NCI-H510A treated with DMSO at 0.1 percent for 48 hours (cell line): ENCODE data around the gene PDE2A.

Experiments used
- DNase-seq: peaks from one replicate; lab custom pipeline; 2025; lab: John Stamatoyannopoulos, UW

Gene PDE2A

GRCh38 chr11:72543849-72544542 is 130.2 kb downstream of the PDE2A start:
- no peak for DNase-seq

- no peak for DNase-seq
These were observed 132.8 kb downstream of the PDE2A start for GRCh38 chr11:72541257-72541974.

- no peak for DNase-seq
These were observed 137.2 kb downstream of the PDE2A start for GRCh38 chr11:72537051-72537450.

- no peak for DNase-seq
These were observed 139.1 kb downstream of the PDE2A start for GRCh38 chr11:72535194-72535547.

- peak; percentile 6 for DNase-seq
These were observed 139.6 kb downstream of the PDE2A start for GRCh38 chr11:72534371-72535193.

GRCh38 chr11:72529068-72529467 is 145.2 kb downstream of the PDE2A start:
- no peak for DNase-seq

GRCh38 chr11:72528121-72528520 is 146.1 kb downstream of the PDE2A start:
- no peak for DNase-seq
